ENCODE data around the gene ACTR10. TPM values are rescaled to one million over a fixed set of nuclear protein-coding genes. Genes with fewer than 3 reads are reported as not detected.

ACTR10 gene
- total RNA-seq, result 17.2 TPM

- ATAC-seq (peak; percentile 97), DNase-seq (ENCODE audit: low spot score) (peak; percentile 93)
Observed at GRCh38 chr14:58199726-58200479, at the start of gene ACTR10. ACTR10 (plus strand) TSS chr14:58200149; CDS start chr14:58200218, 69 bp downstream.

DNA sequence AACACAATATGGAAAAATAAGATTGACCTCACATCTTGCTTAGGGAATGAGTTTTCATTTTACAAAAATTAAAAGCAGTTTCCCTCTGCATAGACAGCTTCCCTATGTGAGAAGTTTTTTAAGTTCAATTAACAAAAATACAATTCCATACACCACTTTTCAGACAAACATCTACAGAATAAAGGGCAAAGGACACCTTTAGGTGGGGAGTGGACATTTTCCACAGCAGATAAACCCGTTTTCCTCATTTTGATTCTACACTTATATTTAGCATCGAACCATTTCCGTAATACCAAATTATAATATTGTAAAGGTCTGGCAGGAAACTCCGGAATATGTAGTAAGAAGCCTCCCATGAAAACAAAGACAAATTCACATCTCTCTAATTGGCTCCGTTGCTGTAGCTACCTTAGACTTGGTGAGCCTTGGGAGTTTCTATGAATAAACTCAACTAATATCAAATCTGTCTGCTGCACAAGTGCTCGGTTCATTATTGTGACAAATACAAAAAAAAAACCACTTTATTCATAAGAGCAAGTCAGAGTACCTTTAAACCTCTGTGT, 49.6 kb upstream of the ACTR10 start:
- ATAC-seq (no peak), DNase-seq (ENCODE audit: low spot score) (no peak)

DNA sequence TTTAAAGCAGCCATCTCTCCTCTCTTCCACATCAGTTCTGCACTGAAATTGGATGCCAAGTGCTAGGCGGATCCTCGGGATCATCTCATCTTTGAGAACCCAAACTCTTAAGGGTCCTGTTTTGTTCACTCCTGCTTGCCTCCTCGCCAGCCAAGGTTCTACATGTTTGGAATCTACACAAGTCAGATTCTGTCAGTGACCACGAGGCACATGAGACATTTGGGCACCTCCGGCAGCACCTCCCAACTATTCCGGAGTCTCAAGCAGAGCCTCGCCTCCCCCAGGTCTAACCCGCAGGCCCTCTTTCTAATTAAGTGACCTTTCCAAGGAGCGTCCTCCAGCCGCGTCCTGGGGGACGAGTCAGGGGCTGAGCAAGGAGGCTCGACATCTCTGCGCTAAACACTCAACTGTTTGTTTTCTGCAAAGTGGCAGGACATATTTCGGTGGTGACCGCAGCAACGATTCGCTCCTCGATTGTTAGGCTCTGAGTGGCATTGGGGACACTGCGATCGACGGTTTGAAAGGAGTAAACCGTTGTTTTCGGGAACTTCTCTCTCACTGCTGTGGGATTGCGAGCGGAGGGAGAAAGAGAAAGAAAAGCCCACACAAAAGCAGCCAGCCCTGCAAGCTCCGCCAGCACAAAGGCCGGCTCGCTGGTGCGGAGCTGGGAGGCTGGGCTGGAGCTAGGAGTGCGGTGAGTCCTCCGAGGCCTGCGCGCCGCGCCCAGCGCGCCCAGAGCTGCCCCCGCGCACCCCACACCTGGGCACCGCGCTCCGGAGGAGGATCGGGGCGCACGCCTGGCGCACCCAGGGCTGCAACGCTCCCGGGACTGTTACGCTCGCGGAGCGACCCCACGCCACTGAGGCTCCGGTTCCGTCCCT, 48.6 kb upstream of the ACTR10 start:
- peak; percentile 49 for DNase-seq (ENCODE audit: low spot score)
- peak; percentile 73 for ATAC-seq

DNA sequence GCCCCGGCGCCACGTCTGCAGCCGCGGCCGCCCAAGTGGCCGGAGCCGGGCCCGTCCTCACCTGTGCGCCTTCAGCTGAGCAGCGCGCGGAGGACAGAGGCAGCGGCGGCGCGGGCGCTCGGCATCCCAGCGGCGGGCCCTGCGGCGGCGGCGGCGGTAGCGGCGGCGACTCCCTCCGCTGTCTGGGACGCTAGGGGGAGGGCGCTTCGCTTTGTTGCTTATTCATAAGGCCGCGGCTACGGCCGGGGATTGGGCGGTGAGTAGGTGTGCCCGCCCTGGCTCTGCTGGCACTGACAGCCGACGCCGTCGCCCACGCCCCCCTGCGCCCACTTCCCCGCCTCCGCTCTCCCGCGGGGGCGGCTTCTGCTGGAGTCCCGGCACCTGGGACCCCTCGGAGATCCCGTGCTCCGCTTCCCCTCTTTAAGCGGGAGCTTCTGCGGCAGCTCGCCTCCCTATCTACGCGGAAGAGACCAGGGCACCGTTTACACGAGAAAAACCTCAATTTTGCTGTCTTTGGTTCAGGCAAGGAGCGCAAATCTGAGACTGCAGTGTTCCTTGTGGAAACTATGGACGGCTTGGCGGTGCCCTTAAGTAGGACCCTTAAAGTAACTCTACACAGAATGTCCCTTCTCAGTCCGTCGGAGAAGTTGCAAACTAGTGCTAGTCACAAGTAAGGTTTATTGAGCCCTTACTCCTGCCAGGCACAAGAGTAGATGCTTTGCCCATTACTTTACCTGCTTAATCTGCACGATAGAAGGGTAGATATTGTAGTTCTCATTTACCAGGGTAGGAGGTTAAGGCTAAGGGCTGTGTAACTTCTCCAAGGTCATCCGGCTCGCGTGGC, 47.7 kb upstream of the ACTR10 start, which contains the start of gene ARMH4:
Gene ARMH4, minus strand, starts transcription at position 200 of the 844 bp plus-strand sequence. CDS start 12,855 bp downstream, outside the sequence.
- ATAC-seq (peak; percentile 98), DNase-seq (ENCODE audit: low spot score) (peak; percentile 89)

DNA sequence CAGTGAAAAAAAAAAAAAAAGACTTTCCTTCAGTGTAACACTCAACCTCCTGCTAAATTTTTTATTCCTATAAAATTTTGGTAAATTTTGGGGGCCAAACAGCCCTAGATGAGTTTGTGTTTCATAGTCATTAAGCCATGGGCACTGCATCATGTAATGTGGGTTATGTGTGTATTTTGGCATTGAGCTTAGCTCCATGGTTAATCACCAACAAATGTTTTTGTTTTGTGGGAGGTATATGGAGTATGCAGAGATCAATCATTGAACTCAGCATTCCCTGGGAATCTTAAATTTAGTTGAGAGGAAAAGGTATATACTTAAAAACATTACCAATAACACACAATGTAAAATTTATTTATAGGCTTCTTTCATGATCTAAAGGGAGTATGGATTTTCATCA, 39.4 kb upstream of the ACTR10 start:
- no peak for ATAC-seq

GRCh38 chr14:58166005-58166983, 33.7 kb upstream of the ACTR10 start:
- peak; percentile 76 for DNase-seq (ENCODE audit: low spot score)
- ATAC-seq, result peak; percentile 92

More for the DNA sequence above, 39.4 kb upstream of the ACTR10 start:
- DNase-seq (ENCODE audit: low spot score), result no peak

DNA sequence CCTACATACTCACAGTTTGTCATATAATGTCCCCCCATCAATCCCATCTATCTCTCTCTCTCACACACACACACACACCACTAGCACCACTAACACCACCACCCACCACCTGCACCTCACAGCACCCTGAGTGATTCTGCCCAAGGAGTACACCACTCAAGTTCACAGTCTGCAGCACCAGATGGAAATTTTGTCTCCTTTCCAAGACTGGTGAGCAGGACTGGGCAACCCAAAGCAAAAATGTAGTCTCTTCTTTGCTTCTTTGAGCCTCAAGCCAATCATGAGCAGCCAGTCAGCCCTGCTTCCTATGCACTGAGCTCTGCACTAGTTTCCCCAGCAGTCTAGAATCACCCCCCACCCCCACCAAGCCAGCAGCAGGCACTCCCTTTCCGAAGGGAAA, 32.9 kb upstream of the ACTR10 start:
- no peak for ATAC-seq
- no peak for DNase-seq (ENCODE audit: low spot score)

DNA sequence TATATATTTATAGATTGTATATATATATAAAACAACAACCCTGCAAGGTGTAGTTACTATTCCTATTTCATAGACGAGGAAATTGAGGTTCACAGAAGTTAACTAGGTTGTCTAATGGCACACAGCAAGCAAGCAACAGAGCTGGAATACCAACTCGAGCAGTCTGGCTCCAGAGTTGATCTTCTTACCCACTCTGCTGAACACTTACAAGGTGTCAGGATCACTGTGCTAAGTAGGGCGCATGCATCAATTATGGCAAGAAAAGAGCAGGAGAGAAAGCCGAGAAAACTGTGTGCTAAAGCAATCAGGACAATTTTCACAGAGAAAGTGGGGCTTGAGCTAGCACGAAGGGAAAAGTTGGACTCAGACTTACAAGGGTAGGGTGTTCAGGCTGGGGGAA, 32.1 kb upstream of the ACTR10 start:
- DNase-seq (ENCODE audit: low spot score) (no peak), ATAC-seq (no peak)

- DNase-seq (ENCODE audit: low spot score) (peak; percentile 80), ATAC-seq (peak; percentile 94)
Observed at GRCh38 chr14:58171090-58171489, 28.9 kb upstream of the ACTR10 start.

DNA sequence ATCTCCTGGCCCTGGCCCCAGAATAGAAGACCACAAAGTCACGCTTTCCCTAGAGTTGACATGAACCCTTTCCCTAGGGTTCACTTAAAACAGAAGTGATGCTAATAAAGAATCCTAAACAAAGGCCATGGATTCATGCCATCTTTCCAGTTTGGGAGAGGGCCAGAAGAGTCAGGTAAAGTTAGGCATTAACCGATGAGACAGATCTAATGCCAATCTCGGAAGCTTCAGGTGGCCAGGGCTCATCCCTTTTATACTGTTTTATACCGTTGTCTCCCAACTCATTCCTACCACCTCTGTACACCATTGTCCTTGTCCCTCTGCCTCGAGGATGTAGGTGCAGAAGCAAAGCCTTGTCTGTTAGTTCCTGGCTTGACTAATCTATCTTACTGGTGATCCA, 22.8 kb upstream of the ACTR10 start:
- peak; percentile 64 for ATAC-seq
- DNase-seq (ENCODE audit: low spot score), result no peak

DNA sequence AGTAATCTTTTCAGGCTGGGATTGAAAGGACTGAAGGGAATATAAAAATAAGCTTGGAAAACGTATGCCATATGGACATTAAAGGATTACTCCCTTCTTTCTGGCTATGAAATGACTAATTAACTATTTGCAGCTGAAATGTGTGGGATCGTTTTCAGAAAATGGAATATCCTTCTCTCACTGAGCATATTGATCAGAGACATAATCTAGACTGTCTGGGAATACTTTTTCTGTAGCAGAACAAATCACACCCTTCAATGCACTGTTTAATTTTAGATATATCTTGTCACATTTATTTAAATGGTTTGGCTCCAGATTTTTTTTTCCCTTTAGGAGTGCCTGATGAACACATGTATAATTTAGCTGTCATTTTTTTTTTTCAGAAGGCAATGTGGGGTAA, 10.8 kb upstream of the ACTR10 start:
- ATAC-seq (no peak), DNase-seq (ENCODE audit: low spot score) (no peak)

GRCh38 chr14:58191763-58192601, 8.0 kb upstream of the ACTR10 start:
- no peak for ATAC-seq

DNA sequence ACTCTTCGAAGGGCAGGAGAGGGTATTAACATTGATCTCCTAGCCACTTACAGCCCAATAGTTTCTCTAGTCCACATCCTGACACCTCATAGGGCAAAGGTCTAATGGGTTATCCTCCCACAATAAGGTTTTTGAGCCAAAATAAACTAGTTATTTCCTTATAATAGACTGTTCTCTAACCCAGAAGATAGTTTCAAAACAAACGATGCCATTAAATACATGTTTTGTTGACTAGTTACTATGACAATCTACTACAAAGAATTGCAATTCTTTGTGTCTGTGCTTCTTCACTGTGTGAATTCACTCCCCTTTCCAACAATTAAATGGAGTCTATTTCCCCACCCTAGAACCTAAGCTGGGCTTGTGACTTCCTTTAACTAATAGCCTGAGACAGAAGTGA, 6.4 kb upstream of the ACTR10 start:
- ATAC-seq (no peak), DNase-seq (ENCODE audit: low spot score) (no peak)

More at GRCh38 chr14:58191763-58192601, 8.0 kb upstream of the ACTR10 start:
- DNase-seq (ENCODE audit: low spot score), result no peak

- DNase-seq (ENCODE audit: low spot score) (no peak), ATAC-seq (no peak)
Observed at GRCh38 chr14:58196198-58196597, 3.8 kb upstream of the ACTR10 start.

- DNase-seq (ENCODE audit: low spot score) (no peak), ATAC-seq (no peak)
Observed at GRCh38 chr14:58198086-58198485, 1.9 kb upstream of the ACTR10 start.

- DNase-seq (ENCODE audit: low spot score), result no peak
- ATAC-seq, result no peak
Observed at GRCh38 chr14:58200480-58200841, 512 bp downstream of the ACTR10 start.

DNA sequence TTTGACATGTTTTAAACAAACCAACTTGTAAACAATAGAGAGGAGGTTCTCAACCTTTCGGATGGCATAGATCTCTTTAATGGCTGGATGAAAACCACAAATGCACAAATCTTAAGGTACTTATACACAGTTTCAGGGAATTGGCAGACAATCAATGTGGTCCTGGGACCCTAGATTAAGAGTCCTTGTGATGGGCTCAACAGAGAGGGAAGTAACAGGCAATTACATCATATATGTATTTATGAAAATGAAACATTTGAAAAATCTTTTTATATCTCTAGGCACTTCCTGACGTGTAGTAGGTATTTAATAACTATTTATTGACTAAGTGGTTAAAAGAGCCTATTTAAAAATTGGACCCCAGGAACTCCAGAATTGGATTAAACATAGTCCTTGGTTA, 897 bp downstream of the ACTR10 start:
- DNase-seq (ENCODE audit: low spot score) (no peak), ATAC-seq (no peak)

GRCh38 chr14:58213176-58213575, 13.2 kb downstream of the ACTR10 start:
- no peak for DNase-seq (ENCODE audit: low spot score)
- ATAC-seq, result no peak

Measured in left lobe of liver (tissue), 2 donors.